ENCODE results near the gene MOK.

Gene MOK

GRCh38 chr14:102256716-102257115, 48.2 kb downstream of the MOK start:
- Histone ChIP-seq H3K79me2 (ENCODE audit: low read length) (no peaks in the 10 kb centered on the region), H3K4me2 (ENCODE audit: low read depth, low read length) (no peak overlapping the region), H3K9me3 (replicated peaks; ENCODE audit: insufficient read depth, low read length) (no peaks in the 10 kb centered on the region), H3K27me3 (replicated peaks; ENCODE audit: insufficient read depth, low read length) (no peaks in the 10 kb centered on the region), H2AFZ (ENCODE audit: low read length) (no peak overlapping the region), H3K36me3 (replicated peaks; ENCODE audit: insufficient read depth, low read length) (no peaks in the 10 kb centered on the region), H4K20me1 (ENCODE audit: insufficient read depth, low read length) (no peaks in the 10 kb centered on the region), H3K27ac (ENCODE audit: low read length) (no peak overlapping the region), H3K4me1 (ENCODE audit: low read length) (no peaks in the 10 kb centered on the region), H3F3A (ENCODE audit: insufficient read depth, low read length) (no peaks in the 10 kb centered on the region), H3K9me2 (replicated peaks; ENCODE audit: insufficient read depth, low read length) (no peaks in the 10 kb centered on the region), H3K4me3 (ENCODE audit: low read length) (no peak overlapping the region), H3K9ac (ENCODE audit: low read length) (no peak overlapping the region)
- DNase-seq = no peak
- no peak for TF ChIP-seq EZH2 (optimal IDR thresholded peaks at IDR 0.05; ENCODE audit: low read depth, low read length)
- TF ChIP-seq EZH2phosphoT487 (IDR thresholded peaks at IDR 0.05; ENCODE audit: low read length) = no peak
- TF ChIP-seq CTCF (IDR thresholded peaks at IDR 0.05; ENCODE audit: low read length) = no peak

- Histone ChIP-seq H3K4me3 (ENCODE audit: low read length) (no peak overlapping the region), H3K79me2 (ENCODE audit: low read length) (no peaks in the 10 kb centered on the region), H4K20me1 (ENCODE audit: insufficient read depth, low read length) (no peaks in the 10 kb centered on the region), H3K9me3 (replicated peaks; ENCODE audit: insufficient read depth, low read length) (no peaks in the 10 kb centered on the region), H3K36me3 (replicated peaks; ENCODE audit: insufficient read depth, low read length) (no peaks in the 10 kb centered on the region), H3K27ac (ENCODE audit: low read length) (no peak overlapping the region), H3K4me2 (ENCODE audit: low read depth, low read length) (no peak overlapping the region), H2AFZ (ENCODE audit: low read length) (no peak overlapping the region), H3K9me2 (replicated peaks; ENCODE audit: insufficient read depth, low read length) (no peaks in the 10 kb centered on the region), H3K4me1 (ENCODE audit: low read length) (no peaks in the 10 kb centered on the region), H3F3A (ENCODE audit: insufficient read depth, low read length) (no peaks in the 10 kb centered on the region), H3K27me3 (replicated peaks; ENCODE audit: insufficient read depth, low read length) (no peaks in the 10 kb centered on the region), H3K9ac (ENCODE audit: low read length) (no peak overlapping the region)
- TF ChIP-seq CTCF (IDR thresholded peaks at IDR 0.05; ENCODE audit: low read length) = no peak
- TF ChIP-seq EZH2 (optimal IDR thresholded peaks at IDR 0.05; ENCODE audit: low read depth, low read length) = no peak
- no peak for TF ChIP-seq EZH2phosphoT487 (IDR thresholded peaks at IDR 0.05; ENCODE audit: low read length)
- DNase-seq = no peak
Measured at GRCh38 chr14:102255401-102256190, 49.4 kb downstream of the MOK start.

- Histone ChIP-seq H3K4me2 (ENCODE audit: low read depth, low read length) (no peak overlapping the region), H3K27me3 (replicated peaks; ENCODE audit: insufficient read depth, low read length) (no peaks in the 10 kb centered on the region), H3K4me3 (ENCODE audit: low read length) (no peak overlapping the region), H3K9me3 (replicated peaks; ENCODE audit: insufficient read depth, low read length) (no peaks in the 10 kb centered on the region), H3F3A (ENCODE audit: insufficient read depth, low read length) (no peaks in the 10 kb centered on the region), H2AFZ (ENCODE audit: low read length) (no peak overlapping the region), H3K9me2 (replicated peaks; ENCODE audit: insufficient read depth, low read length) (no peaks in the 10 kb centered on the region), H3K79me2 (ENCODE audit: low read length) (no peaks in the 10 kb centered on the region), H3K36me3 (replicated peaks; ENCODE audit: insufficient read depth, low read length) (no peaks in the 10 kb centered on the region), H3K27ac (ENCODE audit: low read length) (no peak overlapping the region), H3K4me1 (ENCODE audit: low read length) (no peaks in the 10 kb centered on the region), H3K9ac (ENCODE audit: low read length) (no peak overlapping the region), H4K20me1 (ENCODE audit: insufficient read depth, low read length) (no peaks in the 10 kb centered on the region)
- TF ChIP-seq EZH2 (optimal IDR thresholded peaks at IDR 0.05; ENCODE audit: low read depth, low read length) (no peak), CTCF (IDR thresholded peaks at IDR 0.05; ENCODE audit: low read length) (no peak), EZH2phosphoT487 (IDR thresholded peaks at IDR 0.05; ENCODE audit: low read length) (no peak)
- DNase-seq = no peak
Measured at GRCh38 chr14:102252834-102253801, 51.8 kb downstream of the MOK start.

Data from MM.1S (cell line).